Endothelial cell of umbilical vein (primary cell): ENCODE measurements around the gene DEGS1. TPM values are rescaled to one million over a fixed set of nuclear protein-coding genes. Genes with fewer than 3 reads are reported as not detected.

Experiments
- BruUV-seq: library from RNA; stranded (reverse); fragments of 400-500 nt; replicated peaks from 2 replicates; lab custom pipeline; 2021; lab: Mats Ljungman, UMichigan
- CTCF ChIA-PET: fragments of 300-600, 350-600 bp; sonication (Branson Sonifier 250); formaldehyde crosslinking; loops from one replicate; lab custom pipeline; 2021; ENCODE audit warnings: antibody characterized with exemption, inconsistent platforms; lab: Charles Lee
- POLR2A ChIA-PET: fragments of 300-600, 350-600 bp; sonication (Branson Sonifier 250); formaldehyde crosslinking; loops from one replicate; lab custom pipeline; 2021; ENCODE audit warnings: antibody characterized with exemption, inconsistent platforms; lab: Charles Lee
- DNase-seq: peaks from one replicate; pipeline ENCODE4 v3.0.0-alpha.2; 2011; ENCODE audit warnings: low read depth, low spot score
- FAIRE-seq: peaks from 2 replicates; lab custom pipeline; 2011; peaks lifted over from hg19 to GRCh38; lab: Jason Lieb, UNC
- H2AFZ ChIP-seq: 2 replicates; pipeline ENCODE4 v1.6.0; 2012; ENCODE audit warnings: low read depth, low read length, control low read depth, inconsistent platforms
- H3K27ac ChIP-seq: 2 replicates; pipeline ENCODE4 v1.5.1; 2011; ENCODE audit warnings: low read depth, mild to moderate bottlenecking, control low read depth, low read length, moderate library complexity; ENCODE audit not compliant: insufficient read depth
- H3K27me3 ChIP-seq, 2 experiments: 2 replicates each; pipeline versions ENCODE4 v1.6.0 to v1.6.1; 2011; ENCODE audit warnings: low read length in 2 of 2, mixed read lengths in 1 of 2; ENCODE audit not compliant: control insufficient read depth in 2 of 2, insufficient read depth in 2 of 2
- H3K36me3 ChIP-seq, 2 experiments: 2 replicates in 1 of 2; 3 replicates in 1 of 2; pipeline ENCODE4 v1.5.1; 2011; ENCODE audit warnings: low read length in 2 of 2, mild to moderate bottlenecking in 1 of 2, moderate library complexity in 1 of 2; ENCODE audit not compliant: control insufficient read depth in 2 of 2, insufficient read depth in 2 of 2; ENCODE audit errors: extremely low read depth in 1 of 2
- H3K4me1 ChIP-seq: 3 replicates; pipeline ENCODE4 v1.5.1; 2011; ENCODE audit warnings: mild to moderate bottlenecking, low read length; ENCODE audit not compliant: control insufficient read depth, insufficient read depth; ENCODE audit errors: extremely low read depth
- H3K4me2 ChIP-seq: 2 replicates; pipeline ENCODE4 v1.6.1; 2011; ENCODE audit warnings: low read length, control low read depth, mixed read lengths; ENCODE audit not compliant: insufficient read depth
- H3K4me3 ChIP-seq, 3 experiments: fragments of 200-600 bp in 1 of 3; sonication (generic), shearing (Covaris generic) in 1 of 3; replicated peaks in 1 of 3; 2 replicates each; pipeline ENCODE4 v1.5.1; 2011 to 2016; ENCODE audit warnings: control low read depth in 3 of 3, low read length in 3 of 3, mild to moderate bottlenecking in 2 of 3, inconsistent platforms in 1 of 3, low read depth in 1 of 3, moderate library complexity in 1 of 3; ENCODE audit not compliant: insufficient read depth in 1 of 3
- H3K79me2 ChIP-seq: 2 replicates; pipeline ENCODE4 v1.6.0; 2012; ENCODE audit warnings: low read length, inconsistent platforms; ENCODE audit not compliant: control insufficient read depth, insufficient read depth
- H3K9ac ChIP-seq: replicated peaks from 2 replicates; pipeline ENCODE3; 2011; ENCODE audit warnings: low read length, control low read depth; ENCODE audit not compliant: insufficient read depth; ENCODE audit errors: extremely low read depth
- H3K9me1 ChIP-seq: replicated peaks from 3 replicates; pipeline ENCODE4 v1.6.0; 2011; ENCODE audit warnings: mild to moderate bottlenecking, low read length; ENCODE audit not compliant: control insufficient read depth, insufficient read depth; ENCODE audit errors: extremely low read depth
- H3K9me3 ChIP-seq: replicated peaks from 2 replicates; pipeline ENCODE4 v1.5.1; 2012; ENCODE audit warnings: low read length, inconsistent platforms; ENCODE audit not compliant: control insufficient read depth, insufficient read depth
- H4K20me1 ChIP-seq: replicated peaks from 2 replicates; pipeline ENCODE3; 2011; ENCODE audit warnings: mild to moderate bottlenecking, low read length; ENCODE audit not compliant: control insufficient read depth, insufficient read depth; ENCODE audit errors: extremely low read depth
- EZH2 ChIP-seq: IDR thresholded peaks from 2 replicates; pipeline ENCODE4 v1.6.1; 2012; ENCODE audit warnings: borderline replicate concordance, low read depth, mild to moderate bottlenecking, moderate library complexity, low read length, inconsistent platforms; ENCODE audit not compliant: severe bottlenecking
- FOS ChIP-seq: IDR thresholded peaks from 2 replicates; pipeline ENCODE4 v1.6.1; 2011; ENCODE audit warnings: mild to moderate bottlenecking, low read length, moderate library complexity, borderline replicate concordance; ENCODE audit not compliant: insufficient read depth
- GATA2 ChIP-seq: IDR thresholded peaks from 2 replicates; pipeline ENCODE4 v1.7.0; 2011; ENCODE audit warnings: low read depth, mild to moderate bottlenecking, moderate library complexity, mixed read lengths, low read length; ENCODE audit not compliant: insufficient read length, insufficient read depth
- JUN ChIP-seq: IDR thresholded peaks from 2 replicates; pipeline ENCODE4 v1.6.1; 2011; ENCODE audit warnings: borderline replicate concordance, low read depth; ENCODE audit not compliant: insufficient read length, insufficient read depth
- MYC ChIP-seq: IDR thresholded peaks from one replicate; pipeline ENCODE4 v1.6.1; 2011; ENCODE audit warnings: mild to moderate bottlenecking, low read depth, low read length
- POLR2A ChIP-seq: IDR thresholded peaks from 2 replicates; pipeline ENCODE4 v1.6.1; 2012; ENCODE audit warnings: low read depth, mild to moderate bottlenecking, control low read depth, low read length
- POLR2AphosphoS5 ChIP-seq: IDR thresholded peaks from 2 replicates; pipeline ENCODE4 v1.6.1; 2012; ENCODE audit warnings: low read depth, mild to moderate bottlenecking, control low read depth, low read length, moderate library complexity; ENCODE audit not compliant: insufficient read depth
- dilution Hi-C: fragments of 300-500 bp; cut with MboI; formaldehyde crosslinking; loops from one replicate; pipeline ENCODE4 v1.15.0; 2019; ENCODE audit warnings: low sequenced_read_pairs; ENCODE audit not compliant: extremely low pct_ligation_motif_present
- intact Hi-C: fragments of 100-400 bp; cut with micrococcal nuclease; formaldehyde crosslinking; loops from one replicate; pipeline ENCODE4 v1.10.0; 2022
- polyA plus RNA-seq, 4 experiments: library from polyadenylated mRNA; depleted of rRNA in 3 of 4; stranded (reverse) in 3 of 4; unstranded in 1 of 4; fragments of >200 nt; gene quantifications; 2 replicates each; pipeline versions ENCODE4 v1.2.1 to v1.2.3, GENCODE V29; 2011 to 2012; ENCODE audit warnings: missing spikeins in 1 of 4
- total RNA-seq: library from RNA; stranded (reverse); gene quantifications from 2 replicates; pipeline ENCODE4 v1.2.3, GENCODE V29; 2021
- TF ChIP-seq, protein P1 (sequence below): IDR thresholded peaks from 2 replicates; pipeline ENCODE4 v1.6.1; 2011; ENCODE audit not compliant: insufficient read depth, insufficient read length
- TF ChIP-seq, protein P2 (sequence below), 2 donors: IDR thresholded peaks; 1 replicate in 1 of 2; 2 replicates in 1 of 2; pipeline ENCODE4 v1.5.1; 2011; ENCODE audit warnings: low read length in 2 of 2, mild to moderate bottlenecking in 2 of 2, moderate library complexity in 2 of 2, control low read depth in 1 of 2, inconsistent platforms in 1 of 2, low read depth in 1 of 2; ENCODE audit not compliant: insufficient read depth in 1 of 2; ENCODE audit errors: extremely low read depth in 1 of 2

The DEGS1 gene
- total and polyA plus RNA-seq, 2 donors (not counting 3 experiments of a cell fraction or from before 2014, with no cell fraction given), result 85.8 to 137 TPM

DNA sequence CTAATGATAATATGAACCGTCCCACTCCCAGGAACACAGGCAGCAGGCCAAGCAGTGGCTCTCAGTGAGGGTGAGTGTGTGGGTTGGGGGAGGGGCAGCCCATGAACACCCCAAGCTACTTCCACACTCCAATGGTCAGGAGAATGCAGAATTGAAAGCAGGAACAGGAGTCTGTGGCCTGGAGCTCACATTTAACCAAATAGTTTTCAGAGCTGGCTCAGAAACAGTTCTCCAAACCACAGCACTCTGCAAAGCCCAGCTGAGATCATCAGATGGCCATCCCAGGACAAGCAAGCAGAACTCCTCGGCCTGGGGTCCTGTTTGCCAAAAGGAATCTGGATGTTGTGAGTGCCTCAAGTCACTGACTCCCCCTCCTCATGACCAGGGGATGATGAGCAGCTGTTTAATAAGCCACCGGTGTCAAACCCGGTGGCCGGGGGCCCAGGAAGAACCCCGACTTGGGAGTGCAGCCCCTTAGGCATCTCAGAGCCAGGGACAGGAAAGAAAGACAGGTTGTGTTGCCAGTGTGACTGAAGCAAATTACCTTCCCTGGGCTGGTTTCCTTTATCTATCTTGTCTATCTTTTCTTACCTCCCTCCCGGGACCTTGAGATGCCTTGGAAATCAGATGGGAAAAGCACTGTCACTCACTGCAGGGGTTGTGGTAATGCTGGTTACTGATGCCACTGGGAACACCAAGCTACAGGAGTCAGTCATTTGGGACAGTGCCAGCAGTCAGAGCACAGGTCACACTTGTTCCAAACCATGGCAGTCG is 20.4 kb downstream of the DEGS1 start:
- H4K20me1 ChIP-seq, result no peaks in the 10 kb centered on the region
- ChIA-PET POLR2A (no interaction called here), CTCF (interaction anchor here (1.0 to 1.6 kb wide), 3 partner anchors 9 to 51 kb away, joined by 4 to 7 read pairs (median 5); no protein-coding TSS in a partner anchor)
- no peaks in the 10 kb centered on the region for H3K9me1 ChIP-seq
- H3K27ac ChIP-seq, result no peak overlapping the region
- no peaks in the 10 kb centered on the region for H3K79me2 ChIP-seq
- no TSS peak for BruUV-seq
- intact Hi-C loops (loop anchor here (2.0 kb wide), 1 partner anchor 21 kb away; the partner anchor contains the start of gene DEGS1), dilution Hi-C loops (no loop called here)
- no peaks in the 10 kb centered on the region for H3K27me3 ChIP-seq
- H3K9ac ChIP-seq, result no peak overlapping the region
- FAIRE-seq (no peak), DNase-seq (no peak)
- TF ChIP-seq EZH2, result no peak
- no peak for TF ChIP-seq FOS
- TF ChIP-seq POLR2AphosphoS5, result no peak
- TF ChIP-seq GATA2, result no peak
- no peak for TF ChIP-seq MYC
- TF ChIP-seq, protein P1, sequence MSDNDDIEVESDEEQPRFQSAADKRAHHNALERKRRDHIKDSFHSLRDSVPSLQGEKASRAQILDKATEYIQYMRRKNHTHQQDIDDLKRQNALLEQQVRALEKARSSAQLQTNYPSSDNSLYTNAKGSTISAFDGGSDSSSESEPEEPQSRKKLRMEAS, result no peak
- TF ChIP-seq, protein P2, sequence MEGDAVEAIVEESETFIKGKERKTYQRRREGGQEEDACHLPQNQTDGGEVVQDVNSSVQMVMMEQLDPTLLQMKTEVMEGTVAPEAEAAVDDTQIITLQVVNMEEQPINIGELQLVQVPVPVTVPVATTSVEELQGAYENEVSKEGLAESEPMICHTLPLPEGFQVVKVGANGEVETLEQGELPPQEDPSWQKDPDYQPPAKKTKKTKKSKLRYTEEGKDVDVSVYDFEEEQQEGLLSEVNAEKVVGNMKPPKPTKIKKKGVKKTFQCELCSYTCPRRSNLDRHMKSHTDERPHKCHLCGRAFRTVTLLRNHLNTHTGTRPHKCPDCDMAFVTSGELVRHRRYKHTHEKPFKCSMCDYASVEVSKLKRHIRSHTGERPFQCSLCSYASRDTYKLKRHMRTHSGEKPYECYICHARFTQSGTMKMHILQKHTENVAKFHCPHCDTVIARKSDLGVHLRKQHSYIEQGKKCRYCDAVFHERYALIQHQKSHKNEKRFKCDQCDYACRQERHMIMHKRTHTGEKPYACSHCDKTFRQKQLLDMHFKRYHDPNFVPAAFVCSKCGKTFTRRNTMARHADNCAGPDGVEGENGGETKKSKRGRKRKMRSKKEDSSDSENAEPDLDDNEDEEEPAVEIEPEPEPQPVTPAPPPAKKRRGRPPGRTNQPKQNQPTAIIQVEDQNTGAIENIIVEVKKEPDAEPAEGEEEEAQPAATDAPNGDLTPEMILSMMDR (IDR thresholded peaks at IDR 0.05; ENCODE audit: extremely low read depth in 1 of 2, insufficient read depth in 1 of 2, low read depth in 1 of 2, low read length in 2 of 2), result no peak
- TF ChIP-seq POLR2A, result no peak
- no peak for TF ChIP-seq JUN
- H3K36me3 ChIP-seq, result no peaks in the 10 kb centered on the region
- no peak overlapping the region for H3K4me3 ChIP-seq
- H3K4me2 ChIP-seq, result no peak overlapping the region
- H3K4me1 ChIP-seq, result peaks cover 16% of the 10 kb centered on the region
- H3K9me3 ChIP-seq, result no peaks in the 10 kb centered on the region
- no peak overlapping the region for H2AFZ ChIP-seq
